ENCODE results near the gene MAGIX. TPM values are rescaled to one million over a fixed set of nuclear protein-coding genes. Genes with fewer than 3 reads are reported as not detected.

Gene MAGIX
- polyA plus RNA-seq, 3 donors: 1.1 to 2.0 (median 1.5) TPM

- H3K9me3 Mint-ChIP-seq: peaks cover 0 to 2% (median 0%) of the 10 kb centered on the region in 7 donors
- no peak overlapping the region for H3K4me3 Mint-ChIP-seq
- Histone ChIP-seq H4K20me1 (ENCODE audit: insufficient read depth, low read length) (no peaks in the 10 kb centered on the region), H3K4me2 (replicated peaks; ENCODE audit: extremely low read depth, low read length, poor library complexity, severe bottlenecking) (no peak overlapping the region), H3K9me3 (replicated peaks in 1 of 2; ENCODE audit: control insufficient read depth in 1 of 2, insufficient read depth in 1 of 2, low read length in 2 of 2) (no peaks in the 10 kb centered on the region), H3K4me1 (ENCODE audit: control insufficient read depth in 1 of 2, insufficient read depth in 2 of 2, low read length in 2 of 2) (peaks cover 10 to 11% of the 10 kb centered on the region in 2 donors), H3K27ac (ENCODE audit: low read depth in 1 of 2, low read length in 2 of 2) (no peak overlapping the region), H3K79me2 (ENCODE audit: insufficient read depth, low read length) (no peaks in the 10 kb centered on the region), H3K4me3 (replicated peaks in 1 of 3; ENCODE audit: low read depth in 2 of 3, low read length in 3 of 3) (no peak overlapping the region), H2AFZ (ENCODE audit: insufficient read depth, low read depth, low read length, poor library complexity, severe bottlenecking) (no peak overlapping the region), H3K9ac (ENCODE audit: insufficient read depth, low read length, poor library complexity, severe bottlenecking) (no peak overlapping the region), H3K27me3 (ENCODE audit: control insufficient read depth in 2 of 2, insufficient read depth in 2 of 2, low read length in 2 of 2) (peaks cover 0 to 13% of the 10 kb centered on the region in 2 donors), H3K36me3 (replicated peaks in 1 of 2; ENCODE audit: control insufficient read depth in 1 of 2, insufficient read depth in 2 of 2, low read length in 2 of 2) (no peaks in the 10 kb centered on the region)
- peaks cover 7 to 20% (median 12%) of the 10 kb centered on the region in 3 donors for H3K27me3 Mint-ChIP-seq (ENCODE audit: low read depth in 3 of 3)
- no peak for DNase-seq
- H3K27ac Mint-ChIP-seq: no peak overlapping the region
- intact Hi-C loops (cut with micrococcal nuclease): loop anchor here in 1 of 2 donors (5.0 kb wide), 1 partner anchor 35 kb away; the partner anchor contains the start of gene CCDC22
- TF ChIP-seq CTCF (IDR thresholded peaks at IDR 0.05): no peak
- no peaks in the 10 kb centered on the region for H3K36me3 Mint-ChIP-seq
- peaks cover 10% of the 10 kb centered on the region for H3K4me1 Mint-ChIP-seq
- WGBS (ENCODE audit: insufficient coverage): no CpG with 5 or more reads among the region's 2 CpGs
Measured at GRCh38 chrX:49202022-49202421, 39.5 kb downstream of the MAGIX start.

GRCh38 chrX:49203536-49203935 lies 41.0 kb downstream of the MAGIX start:
- DNase-seq: no peak
- Histone ChIP-seq H3K4me1 (ENCODE audit: control insufficient read depth in 1 of 2, insufficient read depth in 2 of 2, low read length in 2 of 2) (peaks cover 10 to 11% of the 10 kb centered on the region in 2 donors), H4K20me1 (ENCODE audit: insufficient read depth, low read length) (no peaks in the 10 kb centered on the region), H3K36me3 (replicated peaks in 1 of 2; ENCODE audit: control insufficient read depth in 1 of 2, insufficient read depth in 2 of 2, low read length in 2 of 2) (no peaks in the 10 kb centered on the region), H3K9ac (ENCODE audit: insufficient read depth, low read length, poor library complexity, severe bottlenecking) (no peak overlapping the region), H3K79me2 (ENCODE audit: insufficient read depth, low read length) (no peaks in the 10 kb centered on the region), H3K4me3 (replicated peaks in 1 of 3; ENCODE audit: low read depth in 2 of 3, low read length in 3 of 3) (no peak overlapping the region), H2AFZ (ENCODE audit: insufficient read depth, low read depth, low read length, poor library complexity, severe bottlenecking) (no peak overlapping the region), H3K27me3 (ENCODE audit: control insufficient read depth in 2 of 2, insufficient read depth in 2 of 2, low read length in 2 of 2) (peaks cover 0 to 11% of the 10 kb centered on the region in 2 donors), H3K4me2 (replicated peaks; ENCODE audit: extremely low read depth, low read length, poor library complexity, severe bottlenecking) (no peak overlapping the region), H3K9me3 (replicated peaks in 1 of 2; ENCODE audit: control insufficient read depth in 1 of 2, insufficient read depth in 1 of 2, low read length in 2 of 2) (no peaks in the 10 kb centered on the region), H3K27ac (ENCODE audit: low read depth in 1 of 2, low read length in 2 of 2) (no peak overlapping the region)
- 100% methylated on average over 1 of the region's 3 CpGs for WGBS (ENCODE audit: insufficient coverage)
- intact Hi-C loops (cut with micrococcal nuclease): loop anchor here in 1 of 2 donors (5.0 kb wide), 1 partner anchor 34 kb away; the partner anchor contains the start of gene CCDC22
- no peak overlapping the region for H3K4me3 Mint-ChIP-seq
- H3K9me3 Mint-ChIP-seq: peaks cover 0 to 2% (median 0%) of the 10 kb centered on the region in 7 donors
- no peak for TF ChIP-seq CTCF (IDR thresholded peaks at IDR 0.05)
- peaks cover 7% of the 10 kb centered on the region for H3K4me1 Mint-ChIP-seq
- H3K27me3 Mint-ChIP-seq (ENCODE audit: low read depth in 3 of 3): peaks cover 5 to 13% (median 10%) of the 10 kb centered on the region in 3 donors
- no peak overlapping the region for H3K27ac Mint-ChIP-seq
- H3K36me3 Mint-ChIP-seq: no peaks in the 10 kb centered on the region
